Renal pelvis (tissue), 4 donors: ENCODE measurements around the gene CASP10. TPM values are rescaled to one million over a fixed set of nuclear protein-coding genes. Genes with fewer than 3 reads are reported as not detected.
A peak's percentile ranks its signal among the peaks of the same experiment; 100 is the strongest.
"Not testable (repeated sequence)": the region's sequence is repeated elsewhere in the genome, so short reads cannot be mapped to it uniquely, and the experiment has no call there.

Source experiments
- DNase-seq: peaks from one replicate; pipeline ENCODE4 v3.0.0-alpha.2; 2013
- polyA plus RNA-seq, 3 donors: library from polyadenylated mRNA; unstranded; fragments of 120-200 nt; gene quantifications; one replicate each; pipeline ENCODE4 v1.2.1, GENCODE V29; 2013; ENCODE audit not compliant: insufficient read length in 3 of 3

CASP10 gene
- polyA plus RNA-seq, 3 donors: 7.0 to 11.1 (median 10.1) TPM

DNA sequence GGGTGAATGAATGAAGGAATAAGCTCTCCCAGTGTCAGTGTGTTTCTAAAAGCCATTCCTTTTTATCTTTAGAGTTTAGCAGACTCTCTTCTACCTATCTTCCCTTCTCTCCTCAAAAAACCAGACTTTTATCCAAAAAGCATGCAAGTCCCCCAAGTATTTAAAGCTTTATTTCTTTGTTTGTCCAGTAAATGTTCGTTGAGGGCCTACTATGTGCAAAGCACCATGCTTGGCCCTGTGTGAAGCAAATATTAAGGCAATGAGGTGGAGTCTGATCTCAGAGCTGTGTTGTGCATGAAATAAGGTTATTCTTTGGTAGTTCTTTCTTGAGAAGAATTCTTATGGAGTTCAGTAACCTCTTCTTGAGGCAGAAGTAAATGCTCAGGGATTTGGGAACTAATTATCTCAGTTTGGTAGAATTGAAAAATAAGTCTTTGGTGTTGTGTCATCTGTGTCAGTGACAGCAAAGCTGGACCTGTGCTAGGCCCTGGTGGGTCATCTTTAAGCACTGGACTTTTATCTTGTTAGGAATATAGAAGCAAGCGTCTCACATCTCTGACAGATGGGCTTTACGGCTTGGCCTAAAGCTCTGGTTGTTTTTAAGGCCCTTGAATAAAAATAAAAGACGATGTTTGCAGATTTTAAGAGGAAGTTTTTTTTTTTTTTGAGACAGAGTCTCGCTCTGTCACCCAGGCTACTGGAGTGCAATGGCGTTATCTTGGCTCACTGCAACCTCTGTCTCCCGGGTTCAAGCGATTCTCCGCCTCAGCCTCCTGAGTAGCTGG is 28.1 kb upstream of the CASP10 start:
- no peak for DNase-seq

DNA sequence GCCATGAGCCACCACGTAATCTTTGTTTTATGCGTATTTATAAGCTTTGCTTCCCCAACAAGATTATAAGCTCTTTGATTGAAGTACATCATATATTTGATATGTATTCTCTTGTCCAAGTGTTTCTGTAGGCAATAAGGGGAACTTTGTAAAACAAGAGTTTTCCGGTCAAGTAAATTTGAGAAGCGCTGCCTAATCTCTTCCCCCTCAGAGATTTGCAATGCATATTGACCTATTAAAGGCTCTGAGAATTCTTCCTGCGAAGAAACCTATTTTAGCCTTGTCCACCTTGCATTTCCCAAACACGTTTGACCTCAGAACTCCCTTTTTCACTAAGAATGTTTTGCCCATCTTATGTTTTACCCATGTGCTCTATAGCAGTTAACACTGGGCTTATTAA is 26.9 kb upstream of the CASP10 start:
- no peak for DNase-seq

- no peak for DNase-seq
These were observed 26.3 kb upstream of the CASP10 start for GRCh38 chr2:201156640-201157039.

DNA sequence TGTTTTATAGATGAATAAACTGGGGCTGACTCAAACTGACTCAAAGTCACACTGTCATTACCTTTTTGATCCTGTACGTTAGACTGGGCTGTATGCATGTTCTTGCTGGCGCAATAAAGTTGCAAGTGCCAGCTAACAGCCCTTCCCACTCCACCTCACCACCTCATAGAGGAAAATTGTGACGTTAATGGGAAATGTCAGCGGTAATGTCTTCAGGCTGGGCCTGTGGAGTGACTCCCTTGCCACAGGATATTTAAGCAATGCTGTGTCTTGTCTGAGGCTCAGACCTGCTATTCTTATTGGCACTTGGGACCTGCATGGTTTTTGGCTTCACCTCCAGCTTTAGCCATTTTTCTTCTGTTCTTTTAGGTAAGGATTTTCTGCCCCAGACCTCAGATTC is 25.2 kb upstream of the CASP10 start:
- DNase-seq: no peak

DNA sequence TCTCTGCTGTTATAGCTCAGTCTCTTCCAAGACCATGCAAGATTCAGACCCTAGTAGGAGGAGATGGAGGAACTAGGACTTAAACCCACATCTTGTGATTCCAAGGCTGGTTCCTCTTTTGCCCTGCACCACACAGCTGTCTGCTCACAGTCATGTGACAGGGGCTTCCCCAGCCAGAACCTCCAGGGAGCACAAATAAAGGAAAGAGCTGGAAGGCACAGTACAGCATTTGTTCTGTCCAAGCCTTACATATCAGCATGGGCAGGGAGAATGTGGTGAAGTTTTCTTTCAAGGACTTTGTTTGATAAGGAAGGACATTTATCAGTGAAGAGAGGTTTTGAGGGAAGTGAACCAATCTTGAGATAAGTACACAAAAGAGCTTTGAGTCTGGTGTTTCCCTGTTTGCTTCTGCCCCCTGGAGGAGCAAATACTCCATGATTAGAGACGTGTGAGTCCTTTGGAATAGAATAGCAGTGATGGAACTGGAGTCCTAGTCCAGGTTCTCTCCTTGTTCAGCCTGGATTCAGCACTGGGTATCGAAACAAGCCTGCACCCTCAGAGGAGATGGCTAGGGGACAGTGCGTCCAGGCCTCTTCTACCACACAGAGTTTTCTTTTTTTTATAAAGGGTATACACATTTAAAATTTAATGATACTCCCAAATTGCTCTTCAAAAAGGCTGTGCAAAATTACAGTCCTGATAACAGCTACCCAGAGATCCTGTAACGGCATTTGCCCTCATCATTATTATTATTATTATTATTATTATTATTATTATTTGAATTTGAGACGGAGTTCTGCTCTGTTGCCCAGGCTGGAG is 24.6 kb upstream of the CASP10 start:
- peak; percentile 66 for DNase-seq

GRCh38 chr2:201164166-201164565 is 18.8 kb upstream of the CASP10 start:
- no peak for DNase-seq

DNA sequence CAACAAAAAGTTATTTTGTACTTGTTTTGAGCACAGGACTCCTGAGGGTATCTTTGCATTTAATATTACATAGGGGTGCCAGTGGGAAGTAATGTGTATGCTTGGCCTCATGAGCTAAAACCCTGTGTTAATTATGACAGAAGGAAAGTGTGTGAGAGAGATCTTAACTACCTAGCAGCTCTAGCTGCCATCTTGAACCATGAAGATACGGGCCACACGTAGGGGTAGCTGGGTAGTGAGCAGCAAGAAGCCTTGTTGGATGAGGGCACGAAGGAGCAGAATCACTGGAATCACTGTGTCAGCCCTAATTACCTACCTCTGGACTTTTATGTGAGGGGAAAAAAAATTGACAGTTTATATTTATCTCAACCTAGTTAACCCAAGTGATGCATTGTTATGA is 15.4 kb upstream of the CASP10 start:
- DNase-seq: no peak

DNA sequence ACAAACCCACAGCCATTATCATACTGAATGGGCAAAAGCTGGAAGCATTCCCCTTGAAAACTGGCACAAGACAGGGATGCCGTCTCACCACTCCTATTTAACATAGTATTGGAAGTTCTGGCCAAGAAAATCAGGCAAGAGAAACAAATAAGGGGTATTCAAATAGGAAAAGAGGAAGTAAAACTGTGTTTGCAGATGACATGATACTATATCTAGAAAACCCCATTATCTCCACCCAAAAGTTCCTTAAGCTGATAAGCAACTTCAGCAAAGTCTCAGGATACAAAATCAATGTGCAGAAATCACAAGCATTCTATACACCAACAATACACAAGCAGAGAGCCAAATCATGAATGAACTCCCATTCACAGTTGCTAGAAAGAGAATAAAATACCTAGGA is 14.4 kb upstream of the CASP10 start:
- not testable (repeated sequence) for DNase-seq

DNA sequence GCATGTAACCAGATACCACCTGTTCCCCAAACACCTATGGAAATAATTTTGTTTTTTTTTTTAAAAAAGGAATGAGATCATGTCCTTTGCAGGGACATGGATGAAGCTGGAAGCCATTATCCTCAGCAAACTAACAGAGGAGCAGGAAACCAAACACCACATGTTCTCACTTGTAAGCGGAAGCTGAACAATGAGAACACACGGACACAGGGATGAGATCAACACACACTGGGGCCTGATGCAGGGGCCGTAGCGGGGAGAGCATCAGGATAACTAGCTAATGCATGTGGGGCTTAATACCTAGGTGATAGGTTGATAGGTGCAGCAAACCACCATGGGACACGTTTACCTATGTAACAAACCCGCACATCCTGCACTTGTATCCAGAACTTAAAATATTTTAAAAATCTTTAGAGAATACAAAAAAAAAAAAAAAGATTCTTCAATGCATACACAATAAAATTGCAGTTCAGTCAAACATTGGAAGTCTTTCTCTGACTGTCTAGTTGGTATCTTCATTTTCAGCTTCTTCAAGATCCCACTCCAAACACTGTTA is 11.6 kb upstream of the CASP10 start:
- no peak for DNase-seq

DNA sequence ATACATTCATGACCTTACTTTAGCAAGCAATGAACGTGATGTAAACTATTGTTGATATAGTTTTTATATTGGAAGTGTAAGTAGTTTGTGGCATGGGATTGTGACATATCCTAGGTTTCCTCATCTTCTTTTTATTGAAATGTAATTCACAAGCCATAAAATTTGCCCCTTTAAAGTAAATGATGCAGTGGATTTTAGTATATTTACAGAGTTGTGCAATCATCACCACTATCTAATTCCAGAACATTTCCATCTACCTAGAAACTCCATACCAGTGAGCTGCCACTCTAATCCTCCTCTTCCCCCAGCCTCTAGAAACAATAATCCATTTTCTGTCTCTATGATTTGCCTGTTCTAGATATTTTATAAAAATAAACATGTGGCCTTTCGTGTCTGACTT is 10.7 kb upstream of the CASP10 start:
- DNase-seq: no peak

DNA sequence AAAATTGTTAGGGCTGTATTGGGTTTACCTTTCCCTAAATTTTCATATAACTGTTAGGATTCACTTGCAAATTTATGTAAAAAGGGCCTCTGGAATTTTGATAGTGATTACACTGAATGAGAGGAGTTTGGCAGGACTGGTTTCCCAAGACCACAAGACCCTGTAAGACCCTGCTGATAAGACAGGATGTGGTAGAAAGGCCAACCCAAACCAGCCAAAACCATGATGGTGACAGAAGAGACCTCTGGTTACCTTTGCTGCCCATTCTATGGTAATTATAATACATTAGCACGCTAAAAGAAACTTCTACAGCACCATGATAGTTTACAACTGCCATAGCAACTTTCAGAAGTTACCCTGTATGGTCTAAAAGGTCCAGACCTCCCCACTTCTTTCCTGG is 8.3 kb upstream of the CASP10 start:
- DNase-seq: no peak

GRCh38 chr2:201176081-201176481 is 6.9 kb upstream of the CASP10 start:
- no peak for DNase-seq

DNA sequence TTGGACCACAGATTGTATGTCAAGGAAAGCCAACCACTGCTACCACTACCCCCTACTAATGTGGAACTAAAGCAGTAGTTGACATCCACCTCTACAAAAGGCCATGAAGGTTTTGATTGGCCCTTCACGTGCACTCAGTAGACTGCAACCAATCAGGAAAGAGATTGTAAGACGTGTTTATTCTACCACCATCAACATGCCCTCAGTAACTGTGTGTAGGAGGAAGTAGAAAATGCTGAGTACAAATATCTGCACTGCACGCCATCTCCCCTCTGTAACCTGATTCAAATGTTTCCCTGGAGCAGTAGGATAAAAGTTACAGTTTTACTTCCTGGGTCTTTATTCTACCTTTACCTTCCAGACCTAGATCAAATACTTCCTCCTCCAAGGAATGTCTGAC is 2.9 kb upstream of the CASP10 start:
- DNase-seq: no peak

- no peak for DNase-seq
These were observed 405 bp downstream of the CASP10 start for GRCh38 chr2:201183365-201183727.

DNA sequence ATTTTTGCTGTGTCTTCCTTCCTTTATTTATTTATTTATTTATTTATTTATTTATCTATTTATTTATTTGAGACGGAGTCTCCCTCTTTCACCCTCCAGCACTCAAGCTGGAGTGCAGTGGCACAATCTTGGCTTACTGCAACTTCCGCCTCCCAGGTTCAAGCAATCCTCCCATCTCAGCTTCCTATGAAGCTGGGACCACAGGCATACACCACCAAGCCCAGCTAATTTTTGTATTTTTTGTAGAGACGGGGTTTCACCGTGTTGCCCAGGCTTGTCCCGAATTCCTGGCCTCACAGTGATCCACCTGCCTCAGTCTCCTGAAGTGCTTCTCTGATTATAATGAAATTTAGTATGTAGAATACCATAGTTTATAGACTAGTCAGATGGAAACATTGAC is 894 bp downstream of the CASP10 start:
- DNase-seq: not testable (repeated sequence)

DNA sequence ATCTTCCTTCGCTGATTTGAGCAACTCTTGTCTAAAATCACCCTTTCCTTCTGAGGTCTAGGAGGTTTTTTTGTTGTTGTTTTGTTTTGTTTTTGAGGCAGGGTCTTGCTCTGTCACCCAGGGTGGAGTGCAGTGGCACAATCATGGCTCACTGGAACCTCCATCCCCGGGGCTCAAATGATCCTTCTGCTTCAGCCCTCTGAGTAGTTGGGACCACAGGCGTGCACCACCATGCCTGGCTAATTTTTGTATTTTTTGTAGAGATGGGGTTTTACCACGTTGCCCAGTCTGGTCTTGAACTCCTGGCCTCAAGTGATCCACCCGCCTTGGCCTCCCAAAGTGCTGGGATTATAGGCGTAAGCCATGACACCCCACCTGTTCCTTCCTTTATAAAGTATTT is 1.3 kb downstream of the CASP10 start:
- DNase-seq: not testable (repeated sequence)

DNA sequence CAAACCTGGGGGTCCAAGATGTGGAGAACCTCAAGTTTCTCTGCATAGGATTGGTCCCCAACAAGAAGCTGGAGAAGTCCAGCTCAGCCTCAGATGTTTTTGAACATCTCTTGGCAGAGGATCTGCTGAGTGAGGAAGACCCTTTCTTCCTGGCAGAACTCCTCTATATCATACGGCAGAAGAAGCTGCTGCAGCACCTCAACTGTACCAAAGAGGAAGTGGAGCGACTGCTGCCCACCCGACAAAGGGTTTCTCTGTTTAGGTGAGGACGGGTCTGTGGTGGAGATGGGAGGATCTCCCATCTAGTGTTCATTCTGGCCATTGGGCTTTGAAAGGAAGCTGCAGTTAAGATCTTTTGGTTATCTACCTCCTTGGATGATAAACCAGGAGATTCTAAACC is 2.9 kb downstream of the CASP10 start:
- no peak for DNase-seq

DNA sequence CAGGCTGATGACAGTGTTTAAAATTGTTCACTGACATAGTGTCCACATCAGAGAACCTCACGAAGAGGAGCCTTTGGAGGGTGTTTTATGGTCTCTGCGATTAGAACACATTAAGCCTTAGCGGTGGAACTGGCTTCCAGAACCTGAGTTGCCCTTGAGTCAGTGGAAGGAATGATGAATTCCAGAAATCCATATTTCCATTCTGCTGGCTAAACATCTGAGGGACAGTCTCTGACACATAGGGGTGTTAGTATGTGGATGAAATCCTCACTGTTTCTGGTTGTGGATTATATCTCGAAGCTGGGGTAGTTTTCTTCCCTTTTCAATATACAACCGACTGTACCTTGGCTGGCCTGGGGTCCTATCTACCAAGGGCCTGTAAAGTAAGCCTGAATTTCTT is 4.0 kb downstream of the CASP10 start:
- DNase-seq: no peak

GRCh38 chr2:201188449-201188848 is 5.5 kb downstream of the CASP10 start:
- no peak for DNase-seq

- DNase-seq: no peak
These were observed 8.4 kb downstream of the CASP10 start for GRCh38 chr2:201191132-201191875.

DNA sequence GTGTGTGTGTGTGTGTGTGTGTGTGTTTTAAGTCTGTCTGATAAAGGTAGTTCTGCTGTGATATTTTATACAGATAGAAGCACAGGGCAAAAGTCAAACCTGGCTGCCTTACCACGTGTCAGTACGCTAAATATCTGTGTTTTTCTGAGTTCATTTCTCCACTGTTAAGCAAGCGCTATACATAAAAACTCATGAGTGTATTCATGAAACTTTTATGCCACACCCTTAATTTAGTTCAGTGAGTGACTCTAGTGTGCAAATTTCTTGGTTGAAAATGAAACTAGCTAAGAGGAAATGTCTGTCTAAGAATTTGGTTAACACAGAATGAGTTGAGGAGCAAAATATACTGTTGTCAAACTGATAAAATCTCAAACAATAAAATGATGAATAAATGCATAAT is 11.2 kb downstream of the CASP10 start:
- DNase-seq: no peak

DNA sequence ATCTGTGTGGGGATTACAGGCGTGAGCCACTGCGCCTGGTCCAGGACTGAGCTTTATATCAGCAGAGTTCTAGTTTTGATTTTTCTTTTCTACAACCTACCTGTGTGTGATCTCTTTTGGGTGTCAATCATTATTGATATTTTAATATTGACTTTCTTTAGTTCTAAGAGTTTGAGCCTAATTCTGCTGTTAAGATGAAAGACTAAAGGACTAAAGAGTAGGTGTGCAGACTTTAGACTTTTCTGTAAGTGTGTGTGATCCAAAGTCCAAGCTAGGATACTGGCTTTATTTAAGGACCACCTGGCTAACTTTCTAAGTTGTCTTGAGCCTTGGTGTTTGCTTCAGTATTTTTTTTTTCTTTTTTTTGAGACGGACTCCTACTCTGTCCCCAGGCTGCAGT is 12.4 kb downstream of the CASP10 start:
- no peak for DNase-seq
